Fibroblast of mammary gland (primary cell): Measurements from ENCODE around the gene GSG1L.

Experiments used
- DNase-seq: peaks from one replicate; pipeline ENCODE4 v3.0.0-alpha.2; 2010; ENCODE audit warnings: low read depth
- H3K4me3 ChIP-seq: 2 replicates; pipeline ENCODE4 v1.5.1; 2011; ENCODE audit warnings: low read depth, mild to moderate bottlenecking, low read length, moderate library complexity; ENCODE audit not compliant: control insufficient read depth
- CTCF ChIP-seq: conservative IDR thresholded peaks from 2 replicates; pipeline ENCODE4 v1.5.1; 2011; ENCODE audit warnings: low read depth, low read length, inconsistent platforms; ENCODE audit not compliant: control insufficient read depth, insufficient read depth

Gene GSG1L

DNA sequence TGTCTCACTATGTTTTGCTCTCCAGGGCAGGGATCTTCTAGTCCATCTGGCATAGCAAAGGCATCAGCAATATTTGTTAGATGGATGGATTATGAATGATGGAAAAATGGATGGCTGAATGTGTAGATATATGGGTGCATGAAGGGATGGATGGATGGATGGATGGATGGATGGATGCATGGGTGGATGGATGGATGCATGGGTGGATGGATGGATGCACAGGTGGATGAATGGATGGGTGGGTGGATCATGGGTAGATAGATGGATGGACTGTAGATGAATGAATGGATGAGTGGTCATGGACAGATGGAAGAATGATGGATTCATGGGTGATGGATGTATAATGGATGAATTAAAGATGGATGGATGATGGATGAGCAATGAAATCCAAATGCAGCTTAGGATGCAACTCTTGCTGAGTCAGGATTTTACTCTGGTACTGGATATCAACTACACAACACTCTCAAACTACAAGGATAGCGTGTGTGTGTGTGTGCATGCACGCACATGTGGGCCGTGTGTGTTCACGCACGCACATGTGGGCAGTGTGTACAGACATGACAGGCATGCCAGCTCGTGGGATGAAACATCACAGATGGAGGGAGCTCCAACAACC is 34.0 kb downstream of the GSG1L start:
- no peak overlapping the region for H3K4me3 ChIP-seq
- DNase-seq: no peak
- no peak for TF ChIP-seq CTCF

DNA sequence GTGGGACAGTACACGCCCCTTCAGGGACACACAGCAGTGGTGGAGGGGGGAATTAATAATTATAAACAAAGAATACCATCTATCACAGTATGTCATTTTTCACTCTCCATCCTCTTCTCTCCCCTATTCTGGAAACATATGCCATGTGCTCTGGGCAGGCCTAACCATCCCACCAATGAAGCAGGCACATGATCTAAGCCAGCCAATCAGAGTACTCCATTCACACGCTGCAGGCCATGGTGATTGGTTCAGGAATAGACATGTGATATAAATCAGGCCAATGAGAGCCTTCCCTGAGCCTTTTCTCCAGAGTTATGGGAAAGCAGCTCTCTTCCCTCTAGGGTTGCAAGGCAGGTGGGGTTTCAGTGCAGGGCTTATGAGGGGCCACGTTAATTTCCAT is 36.5 kb downstream of the GSG1L start:
- no peak for TF ChIP-seq CTCF
- DNase-seq: no peak
- H3K4me3 ChIP-seq: no peak overlapping the region

DNA sequence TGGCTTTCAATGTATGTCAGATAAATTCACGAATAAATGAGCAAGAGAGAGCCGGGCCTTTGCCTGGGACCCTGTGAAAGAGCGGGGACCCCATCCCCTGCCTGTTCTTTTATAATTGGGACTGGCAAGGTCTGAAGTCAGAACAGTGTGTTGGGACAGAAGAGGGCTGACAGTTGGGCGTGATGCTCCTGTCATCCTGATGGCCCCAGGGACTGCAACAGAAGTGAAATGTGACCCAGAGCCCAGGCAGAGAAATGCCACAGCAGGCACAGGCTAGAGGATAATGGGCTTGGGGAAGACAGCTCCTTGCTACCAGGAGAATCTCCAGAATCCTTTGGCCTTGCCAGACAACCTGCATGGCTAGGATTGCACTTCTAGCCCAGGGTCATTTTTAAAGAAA is 37.9 kb downstream of the GSG1L start:
- no peak overlapping the region for H3K4me3 ChIP-seq
- no peak for TF ChIP-seq CTCF
- no peak for DNase-seq

- TF ChIP-seq CTCF: no peak
These were observed 44.3 kb downstream of the GSG1L start for GRCh38 chr16:28019218-28019617.

DNA sequence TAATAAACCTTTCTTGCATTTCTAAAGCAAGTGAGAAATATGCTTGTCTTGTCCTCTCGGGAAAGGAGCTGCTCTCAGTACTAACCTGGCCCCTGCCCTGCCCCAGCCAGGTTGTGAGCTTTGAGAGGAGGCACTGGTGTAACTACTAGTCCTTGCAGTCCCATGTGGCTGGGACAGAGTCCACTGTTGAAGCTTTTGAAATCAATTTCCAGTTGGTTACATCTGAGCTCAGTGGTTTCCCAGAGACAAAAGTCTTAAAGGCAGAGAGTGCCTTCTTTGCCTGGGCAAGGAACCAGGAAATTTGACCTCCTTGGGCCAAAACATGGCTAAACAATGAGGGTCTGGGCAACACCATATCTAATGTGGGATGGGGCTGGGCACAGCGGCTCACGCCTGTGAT is 48.7 kb downstream of the GSG1L start:
- no peak for DNase-seq
- H3K4me3 ChIP-seq: no peak overlapping the region
- no peak for TF ChIP-seq CTCF

More at GRCh38 chr16:28019218-28019617, 44.3 kb downstream of the GSG1L start:
- no peak for DNase-seq
- no peak overlapping the region for H3K4me3 ChIP-seq

DNA sequence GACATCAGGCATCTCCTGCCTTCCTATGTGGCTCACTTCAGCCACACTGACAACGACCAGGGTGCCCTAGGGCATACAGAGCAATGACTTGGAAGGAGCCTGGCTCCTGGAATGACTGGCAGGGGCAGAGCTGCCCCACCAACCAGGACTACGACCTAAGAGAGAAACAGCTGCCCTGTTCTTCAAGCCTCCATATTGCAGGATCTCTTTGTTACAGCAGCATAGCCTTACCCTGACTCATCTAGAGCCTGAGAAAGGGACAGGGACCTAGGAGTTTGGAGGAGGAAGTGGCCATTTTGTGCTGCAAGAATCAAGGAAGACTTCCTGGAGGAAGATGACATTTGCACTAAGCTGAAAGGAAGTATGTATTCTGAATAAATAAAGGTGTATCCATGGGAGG is 49.6 kb downstream of the GSG1L start:
- H3K4me3 ChIP-seq: no peak overlapping the region
- DNase-seq: no peak
- TF ChIP-seq CTCF: no peak

- no peak for DNase-seq
- no peak for TF ChIP-seq CTCF
- no peak overlapping the region for H3K4me3 ChIP-seq
These were observed 50.1 kb downstream of the GSG1L start for GRCh38 chr16:28013392-28013791.
